Measurements from ENCODE around the gene LUC7L.

The LUC7L gene

GRCh38 chr16:263944-264343, 34.7 kb upstream of the LUC7L start:
- H3F3A ChIP-seq (ENCODE audit: insufficient read depth, low read length) = no peaks in the 10 kb centered on the region
- H3K79me2 ChIP-seq (ENCODE audit: insufficient read depth, low read length) = no peaks in the 10 kb centered on the region
- H3K36me3 ChIP-seq (ENCODE audit: insufficient read depth, low read length) = peaks cover 27% of the 10 kb centered on the region

GRCh38 chr16:263182-263774, 34.0 kb upstream of the LUC7L start:
- Histone ChIP-seq H3K4me2 (ENCODE audit: low read length) (no peak overlapping the region), H4K20me1 (ENCODE audit: insufficient read depth, low read length) (no peaks in the 10 kb centered on the region), H3K27ac (ENCODE audit: low read depth, low read length, poor library complexity, severe bottlenecking) (no peak overlapping the region), H3K9me2 (ENCODE audit: low read depth, low read length) (no peaks in the 10 kb centered on the region), H3K9me3 (ENCODE audit: low read length) (no peaks in the 10 kb centered on the region), H3K9ac (ENCODE audit: low read length) (no peak overlapping the region), H3F3A (ENCODE audit: insufficient read depth, low read length) (no peaks in the 10 kb centered on the region), H3K4me1 (ENCODE audit: insufficient read depth, low read length, severe bottlenecking) (no peaks in the 10 kb centered on the region), H3K79me2 (ENCODE audit: insufficient read depth, low read length) (no peaks in the 10 kb centered on the region), H2AFZ (ENCODE audit: low read length) (no peak overlapping the region), H3K36me3 (ENCODE audit: insufficient read depth, low read length) (peaks cover 27% of the 10 kb centered on the region), H3K27me3 (ENCODE audit: insufficient read depth, low read length) (no peaks in the 10 kb centered on the region), H3K4me3 (ENCODE audit: low read depth, low read length, poor library complexity, severe bottlenecking) (no peak overlapping the region)
- TF ChIP-seq CTCF (IDR thresholded peaks at IDR 0.05; ENCODE audit: low read length) (no peak), EZH2 (IDR thresholded peaks at IDR 0.05; ENCODE audit: borderline replicate concordance, low read length) (no peak)

More at GRCh38 chr16:263944-264343, 34.7 kb upstream of the LUC7L start:
- Histone ChIP-seq H3K4me3 (ENCODE audit: low read depth, low read length, poor library complexity, severe bottlenecking) (no peak overlapping the region), H4K20me1 (ENCODE audit: insufficient read depth, low read length) (no peaks in the 10 kb centered on the region), H3K4me1 (ENCODE audit: insufficient read depth, low read length, severe bottlenecking) (no peaks in the 10 kb centered on the region), H3K27ac (ENCODE audit: low read depth, low read length, poor library complexity, severe bottlenecking) (no peak overlapping the region), H2AFZ (ENCODE audit: low read length) (no peak overlapping the region), H3K27me3 (ENCODE audit: insufficient read depth, low read length) (no peaks in the 10 kb centered on the region), H3K9ac (ENCODE audit: low read length) (no peak overlapping the region), H3K9me2 (ENCODE audit: low read depth, low read length) (no peaks in the 10 kb centered on the region), H3K4me2 (ENCODE audit: low read length) (no peak overlapping the region), H3K9me3 (ENCODE audit: low read length) (no peaks in the 10 kb centered on the region)
- TF ChIP-seq EZH2 (IDR thresholded peaks at IDR 0.05; ENCODE audit: borderline replicate concordance, low read length) (no peak), CTCF (IDR thresholded peaks at IDR 0.05; ENCODE audit: low read length) (no peak)

GRCh38 chr16:262121-262745, 33.0 kb upstream of the LUC7L start:
- no peak overlapping the region for H3K9ac ChIP-seq (ENCODE audit: low read length)
- no peaks in the 10 kb centered on the region for H4K20me1 ChIP-seq (ENCODE audit: insufficient read depth, low read length)
- H2AFZ ChIP-seq (ENCODE audit: low read length) = no peak overlapping the region
- H3K9me2 ChIP-seq (ENCODE audit: low read depth, low read length) = no peaks in the 10 kb centered on the region
- H3K27ac ChIP-seq (ENCODE audit: low read depth, low read length, poor library complexity, severe bottlenecking) = no peak overlapping the region
- no peaks in the 10 kb centered on the region for H3K27me3 ChIP-seq (ENCODE audit: insufficient read depth, low read length)
- H3K4me1 ChIP-seq (ENCODE audit: insufficient read depth, low read length, severe bottlenecking) = no peaks in the 10 kb centered on the region
- no peaks in the 10 kb centered on the region for H3K9me3 ChIP-seq (ENCODE audit: low read length)
- no peak for TF ChIP-seq CTCF (IDR thresholded peaks at IDR 0.05; ENCODE audit: low read length)
- TF ChIP-seq EZH2 (IDR thresholded peaks at IDR 0.05; ENCODE audit: borderline replicate concordance, low read length) = no peak
- no peaks in the 10 kb centered on the region for H3F3A ChIP-seq (ENCODE audit: insufficient read depth, low read length)
- H3K4me3 ChIP-seq (ENCODE audit: low read depth, low read length, poor library complexity, severe bottlenecking) = no peak overlapping the region
- no peak overlapping the region for H3K4me2 ChIP-seq (ENCODE audit: low read length)
- H3K79me2 ChIP-seq (ENCODE audit: insufficient read depth, low read length) = no peaks in the 10 kb centered on the region
- peaks cover 27% of the 10 kb centered on the region for H3K36me3 ChIP-seq (ENCODE audit: insufficient read depth, low read length)

Measured in OCI-LY1 (cell line).